ENCODE results near the gene AKAP17A.
"Not testable (repeated sequence)": the region's sequence is repeated elsewhere in the genome, so short reads cannot be mapped to it uniquely, and the experiment has no call there.

AKAP17A gene

GRCh38 chrX:1612641-1613286 lies 21.4 kb downstream of the AKAP17A start:
- Mint-ChIP-seq H3K27ac (peak overlapping the region; percentile 12), H3K36me3 (no peaks in the 10 kb centered on the region), H3K9me3 (no peaks in the 10 kb centered on the region), H3K4me3 (no peak overlapping the region), H3K4me1 (no peaks in the 10 kb centered on the region), H3K27me3 (no peaks in the 10 kb centered on the region)

- H3K27me3 Mint-ChIP-seq: no peaks in the 10 kb centered on the region
- H3K4me3 Mint-ChIP-seq: no peak within 1 kb of the TSS
- H3K4me1 Mint-ChIP-seq: no peaks in the 10 kb centered on the region
- H3K9me3 Mint-ChIP-seq: no peaks in the 10 kb centered on the region
- H3K36me3 Mint-ChIP-seq: no peaks in the 10 kb centered on the region
- H3K27ac Mint-ChIP-seq: no peak within 1 kb of the TSS
Measured at GRCh38 chrX:1614927-1615326, 23.5 kb downstream of the AKAP17A start, which contains the start of gene ASMT. ASMT (plus strand) TSS chrX:1615059; CDS start chrX:1615200, 141 bp downstream.

- Mint-ChIP-seq H3K27ac (no peak overlapping the region), H3K27me3 (no peaks in the 10 kb centered on the region), H3K4me1 (peaks cover 12% of the 10 kb centered on the region), H3K9me3 (no peaks in the 10 kb centered on the region), H3K4me3 (no peak overlapping the region), H3K36me3 (no peaks in the 10 kb centered on the region)
Measured at GRCh38 chrX:1618689-1619088, 27.3 kb downstream of the AKAP17A start.

GRCh38 chrX:1623691-1624090 lies 32.3 kb downstream of the AKAP17A start:
- H3K27me3 Mint-ChIP-seq: no peaks in the 10 kb centered on the region
- no peaks in the 10 kb centered on the region for H3K9me3 Mint-ChIP-seq
- H3K36me3 Mint-ChIP-seq: no peaks in the 10 kb centered on the region
- no peak overlapping the region for H3K27ac Mint-ChIP-seq
- H3K4me1 Mint-ChIP-seq: peaks cover 12% of the 10 kb centered on the region
- no peak overlapping the region for H3K4me3 Mint-ChIP-seq

- H3K27me3 Mint-ChIP-seq, H3K36me3 Mint-ChIP-seq, H3K4me3 Mint-ChIP-seq, H3K27ac Mint-ChIP-seq, H3K9me3 Mint-ChIP-seq: not testable (repeated sequence)
- H3K4me1 Mint-ChIP-seq: peaks cover 12% of the 10 kb centered on the region
Measured at GRCh38 chrX:1624158-1624860, 32.9 kb downstream of the AKAP17A start.

GRCh38 chrX:1624861-1625215 lies 33.4 kb downstream of the AKAP17A start:
- H3K27ac Mint-ChIP-seq, H3K36me3 Mint-ChIP-seq, H3K4me3 Mint-ChIP-seq: not testable (repeated sequence)

GRCh38 chrX:1629244-1629643 lies 37.8 kb downstream of the AKAP17A start:
- H3K9me3 Mint-ChIP-seq: no peaks in the 10 kb centered on the region
- H3K4me3 Mint-ChIP-seq: no peak overlapping the region

More at GRCh38 chrX:1624861-1625215, 33.4 kb downstream of the AKAP17A start:
- H3K27me3 Mint-ChIP-seq, H3K9me3 Mint-ChIP-seq: not testable (repeated sequence)
- peaks cover 12% of the 10 kb centered on the region for H3K4me1 Mint-ChIP-seq

GRCh38 chrX:1646009-1646408 lies 54.6 kb downstream of the AKAP17A start:
- Mint-ChIP-seq H3K9me3 (peaks cover 5% of the 10 kb centered on the region), H3K4me1 (peaks cover 4% of the 10 kb centered on the region), H3K36me3 (peaks cover 8% of the 10 kb centered on the region), H3K27ac (no peak overlapping the region), H3K4me3 (no peak overlapping the region), H3K27me3 (no peaks in the 10 kb centered on the region)

More at GRCh38 chrX:1629244-1629643, 37.8 kb downstream of the AKAP17A start:
- Mint-ChIP-seq H3K27me3 (no peaks in the 10 kb centered on the region), H3K36me3 (no peaks in the 10 kb centered on the region), H3K27ac (no peak overlapping the region), H3K4me1 (no peaks in the 10 kb centered on the region)

GRCh38 chrX:1649621-1650020 lies 58.2 kb downstream of the AKAP17A start:
- Mint-ChIP-seq H3K4me3 (no peak overlapping the region), H3K27me3 (no peaks in the 10 kb centered on the region), H3K9me3 (peaks cover 5% of the 10 kb centered on the region), H3K36me3 (peaks cover 8% of the 10 kb centered on the region), H3K27ac (no peak overlapping the region), H3K4me1 (peaks cover 7% of the 10 kb centered on the region)

Data from activated naive CD4-positive, alpha-beta T cell treated with anti-CD3 and anti-CD28 coated beads, Interleukin-2, amount 50 U/mL, for 24 hours (primary cell).